H9 (cell line): Measurements from ENCODE around the gene ABR. TPM values are rescaled to one million over a fixed set of nuclear protein-coding genes. Genes with fewer than 3 reads are reported as not detected.

ENCODE experiments used
- DNase-seq: peaks from one replicate; pipeline ENCODE4 v3.0.0-alpha.2; 2017
- H2AFZ ChIP-seq: one replicate; pipeline ENCODE4 v1.6.1; 2013; ENCODE audit warnings: mild to moderate bottlenecking, low read length, control low read depth, moderate library complexity
- H2AK5ac ChIP-seq: 2 replicates; pipeline ENCODE4 v1.6.1; 2013; ENCODE audit warnings: low read length, control low read depth, mixed read lengths; ENCODE audit not compliant: insufficient read length
- H2BK120ac ChIP-seq: one replicate; pipeline ENCODE4 v1.6.1; 2013; ENCODE audit warnings: low read depth, mild to moderate bottlenecking, low read length, control low read depth, inconsistent platforms; ENCODE audit not compliant: poor library complexity, severe bottlenecking
- H2BK12ac ChIP-seq: 2 replicates; pipeline ENCODE4 v1.6.1; 2013; ENCODE audit warnings: low read length, control low read depth, mixed read lengths, low read depth; ENCODE audit not compliant: insufficient read length
- H2BK15ac ChIP-seq: 2 replicates; pipeline ENCODE4 v1.6.1; 2013; ENCODE audit warnings: low read depth, low read length, control low read depth
- H2BK20ac ChIP-seq: one replicate; pipeline ENCODE4 v1.6.1; 2013; ENCODE audit warnings: low read depth, mild to moderate bottlenecking, low read length, control low read depth, inconsistent platforms; ENCODE audit not compliant: poor library complexity, severe bottlenecking
- H2BK5ac ChIP-seq: 2 replicates; pipeline ENCODE4 v1.6.1; 2013; ENCODE audit warnings: low read length, control low read depth, mixed read lengths; ENCODE audit not compliant: insufficient read length
- H3K14ac ChIP-seq: 2 replicates; pipeline ENCODE4 v1.6.1; 2013; ENCODE audit warnings: low read length, control low read depth; ENCODE audit not compliant: insufficient read depth
- H3K18ac ChIP-seq: 2 replicates; pipeline ENCODE4 v1.6.1; 2013; ENCODE audit warnings: low read depth, mild to moderate bottlenecking, mixed read lengths, low read length, control low read depth; ENCODE audit not compliant: insufficient read length
- H3K23ac ChIP-seq: 2 replicates; pipeline ENCODE4 v1.6.1; 2013; ENCODE audit warnings: low read length, control low read depth, mixed read lengths, low read depth; ENCODE audit not compliant: insufficient read length
- H3K23me2 ChIP-seq: 2 replicates; pipeline ENCODE4 v1.6.1; 2013; ENCODE audit warnings: low read depth, mild to moderate bottlenecking, mixed read lengths, low read length, control low read depth; ENCODE audit not compliant: insufficient read length, poor library complexity, severe bottlenecking
- H3K27ac ChIP-seq: 2 replicates; pipeline ENCODE4 v1.5.1; 2013; ENCODE audit warnings: low read length, control low read depth, mixed read lengths, low read depth; ENCODE audit not compliant: insufficient read length
- H3K27me3 ChIP-seq: 2 replicates; pipeline ENCODE4 v1.6.1; 2013; ENCODE audit warnings: low read length, control low read depth, inconsistent platforms; ENCODE audit not compliant: insufficient read depth
- H3K4ac ChIP-seq: 2 replicates; pipeline ENCODE4 v1.6.1; 2013; ENCODE audit warnings: low read depth, mild to moderate bottlenecking, control low read depth, inconsistent platforms, low read length, moderate library complexity
- H3K4me1 ChIP-seq: 2 replicates; pipeline ENCODE4 v1.6.1; 2013; ENCODE audit warnings: low read length, control low read depth, inconsistent platforms; ENCODE audit not compliant: insufficient read depth
- H3K4me2 ChIP-seq: 2 replicates; pipeline ENCODE4 v1.6.1; 2013; ENCODE audit warnings: low read length, control low read depth, mixed read lengths; ENCODE audit not compliant: insufficient read length, insufficient read depth
- H3K56ac ChIP-seq: 2 replicates; pipeline ENCODE4 v1.6.1; 2013; ENCODE audit warnings: low read depth, mild to moderate bottlenecking, mixed read lengths, low read length, control low read depth; ENCODE audit not compliant: insufficient read length
- H3K79me1 ChIP-seq: 2 replicates; pipeline ENCODE4 v1.6.1; 2013; ENCODE audit warnings: low read depth, mild to moderate bottlenecking, moderate library complexity, low read length, control low read depth, inconsistent platforms; ENCODE audit not compliant: insufficient read depth, poor library complexity, severe bottlenecking
- H3K79me2 ChIP-seq: 2 replicates; pipeline ENCODE4 v1.6.1; 2013; ENCODE audit warnings: low read length, control low read depth, inconsistent platforms; ENCODE audit not compliant: insufficient read depth
- H3K9ac ChIP-seq: 2 replicates; pipeline ENCODE4 v1.6.1; 2013; ENCODE audit warnings: low read length, control low read depth, mixed read lengths; ENCODE audit not compliant: insufficient read length; ENCODE audit errors: extremely low read depth
- H3K9me3 ChIP-seq: one replicate; pipeline ENCODE4 v1.6.1; 2013; ENCODE audit warnings: low read depth, low read length, inconsistent platforms; ENCODE audit not compliant: control insufficient read depth
- H3T11ph ChIP-seq: one replicate; pipeline ENCODE4 v1.6.1; 2013; ENCODE audit warnings: mild to moderate bottlenecking, low read length, control low read depth, inconsistent platforms
- H4K20me1 ChIP-seq: one replicate; pipeline ENCODE4 v1.6.1; 2013; ENCODE audit not compliant: control insufficient read depth, insufficient read length, insufficient read depth
- H4K5ac ChIP-seq: 2 replicates; pipeline ENCODE4 v1.6.1; 2013; ENCODE audit warnings: low read depth, mild to moderate bottlenecking, mixed read lengths, low read length, control low read depth; ENCODE audit not compliant: insufficient read length
- H4K8ac ChIP-seq: replicated peaks from 2 replicates; pipeline ENCODE4 v1.6.1; 2013; ENCODE audit warnings: low read length, control low read depth, mixed read lengths, low read depth; ENCODE audit not compliant: insufficient read length
- H4K91ac ChIP-seq: 2 replicates; pipeline ENCODE4 v1.6.1; 2013; ENCODE audit warnings: low read depth, mild to moderate bottlenecking, moderate library complexity, mixed read lengths, low read length, control low read depth; ENCODE audit not compliant: insufficient read length
- H3K27ac Mint-ChIP-seq, 3 experiments: 2 replicates in 2 of 3; 3 replicates in 1 of 3; pipeline ENCODE4 v1.8.0; 2020 to 2021; ENCODE audit warnings: mixed read lengths in 3 of 3, mild to moderate bottlenecking in 1 of 3, moderate library complexity in 1 of 3
- H3K27me3 Mint-ChIP-seq: 2 replicates; pipeline ENCODE4 v1.8.0; 2021; ENCODE audit warnings: low read depth, mild to moderate bottlenecking, moderate library complexity, mixed read lengths
- H3K36me3 Mint-ChIP-seq, 3 experiments: 2 replicates in 2 of 3; 3 replicates in 1 of 3; pipeline ENCODE4 v1.8.0; 2020 to 2021; ENCODE audit warnings: low read depth in 3 of 3, mixed read lengths in 3 of 3; ENCODE audit not compliant: insufficient read depth in 1 of 3
- H3K4me1 Mint-ChIP-seq, 2 experiments: 2 replicates each; pipeline ENCODE4 v1.8.0; 2020; ENCODE audit warnings: mixed read lengths in 2 of 2
- H3K4me3 Mint-ChIP-seq, 2 experiments: 2 replicates in 1 of 2; 3 replicates in 1 of 2; pipeline ENCODE4 v1.8.0; 2020 to 2021; ENCODE audit warnings: mild to moderate bottlenecking in 2 of 2, mixed read lengths in 2 of 2, moderate library complexity in 1 of 2
- H3K9me3 Mint-ChIP-seq, 2 experiments: 2 replicates in 1 of 2; 3 replicates in 1 of 2; pipeline ENCODE4 v1.8.0; 2020; ENCODE audit warnings: mild to moderate bottlenecking in 2 of 2, mixed read lengths in 2 of 2, moderate library complexity in 1 of 2
- CTCF ChIP-seq: fragments of 200-600 bp; sonication (generic); conservative IDR thresholded peaks from 3 replicates; pipeline ENCODE4 v1.8.0; 2021; ENCODE audit warnings: antibody characterized with exemption, mild to moderate bottlenecking
- WGBS: extraction: QIAGEN DNeasy Blood & Tissue Kit; methylation state at CpG from one replicate; pipeline ENCODE4 v1.1.7; 2013; ENCODE audit warnings: missing lambda C conversion rate, low lambda C conversion rate, mixed read lengths; ENCODE audit not compliant: insufficient read length; ENCODE audit errors: extremely low coverage; 5-methylcytosine and 5-hydroxymethylcytosine counted together
- total RNA-seq: library from RNA; stranded (reverse); gene quantifications from 2 replicates; pipeline ENCODE4 v1.2.1, GENCODE V29; 2021

The ABR gene
- total RNA-seq, 1 experiment from 2014 or later, result 34.7 TPM

GRCh38 chr17:1170739-1171138, 9.0 kb downstream of the ABR start:
- TF ChIP-seq CTCF, result peak; percentile 77
- Histone ChIP-seq H3K4me1 (no peaks in the 10 kb centered on the region), H2BK120ac (no peak overlapping the region), H3K4me2 (no peak overlapping the region), H3K27ac (no peak overlapping the region), H2BK5ac (no peak overlapping the region), H3T11ph (no peak overlapping the region), H2BK20ac (no peak overlapping the region), H4K5ac (no peak overlapping the region), H2AFZ (no peak overlapping the region), H2BK15ac (no peak overlapping the region), H3K79me1 (no peaks in the 10 kb centered on the region), H3K79me2 (no peaks in the 10 kb centered on the region), H3K4ac (no peak overlapping the region), H2BK12ac (no peak overlapping the region), H4K20me1 (no peaks in the 10 kb centered on the region), H3K23ac (no peak overlapping the region), H3K23me2 (no peaks in the 10 kb centered on the region), H2AK5ac (no peak overlapping the region), H3K27me3 (no peaks in the 10 kb centered on the region), H3K9ac (no peak overlapping the region), H3K9me3 (no peaks in the 10 kb centered on the region), H3K18ac (no peak overlapping the region), H3K56ac (no peak overlapping the region), H4K91ac (no peak overlapping the region), H4K8ac (no peak overlapping the region), H3K14ac (no peak overlapping the region)
- no peak overlapping the region; a peak in 1 of 5 replicates for H3K4me3 Mint-ChIP-seq
- no peak overlapping the region for H3K27ac Mint-ChIP-seq
- no peak for DNase-seq
- H3K4me1 Mint-ChIP-seq, result no peaks in the 10 kb centered on the region; a peak in 1 of 4 replicates
- peaks cover 0 to 8% (median 3%) of the 10 kb centered on the region in 3 experiments; a peak in 2 of 7 replicates for H3K36me3 Mint-ChIP-seq
- H3K9me3 Mint-ChIP-seq, result no peaks in the 10 kb centered on the region
- no CpG with 5 or more reads among the region's 11 CpGs for WGBS
- H3K27me3 Mint-ChIP-seq, result no peaks in the 10 kb centered on the region; the same call in 1 of the 2 replicates
